HepG2 (cell line): Measurements from ENCODE around the gene IRF2BPL. TPM values are rescaled to one million over a fixed set of nuclear protein-coding genes. Genes with fewer than 3 reads are reported as not detected.
A peak's percentile ranks its signal among the peaks of the same experiment; 100 is the strongest.

Experiments
- CEBPB ChIP-seq: IDR thresholded peaks from 2 replicates; pipeline ENCODE4 v1.6.1; 2011; ENCODE audit warnings: low read depth, low read length, improper control_type of control experiment, borderline replicate concordance
- DNMT3B ChIP-seq: conservative IDR thresholded peaks from 2 replicates; pipeline ENCODE4 v1.6.1; 2016; ENCODE audit warnings: missing biosample characterization, control low read depth
- DZIP1 ChIP-seq: sonication (generic); formaldehyde crosslinking; IDR thresholded peaks from 2 replicates; pipeline ENCODE4 v1.5.0; 2020; ENCODE audit warnings: mild to moderate bottlenecking, missing genetic modification reagents
- E2F5 ChIP-seq: sonication (generic); formaldehyde crosslinking; conservative IDR thresholded peaks from 2 replicates; pipeline ENCODE4 v1.4.0; 2020; ENCODE audit warnings: missing genetic modification reagents
- HMGXB4 ChIP-seq, 2 experiments: sonication (generic) in 1 of 2; formaldehyde crosslinking in 1 of 2; IDR thresholded peaks; 2 replicates each; pipeline versions ENCODE4 v1.4.0 to v1.6.1; 2018 to 2020; ENCODE audit warnings: missing genetic modification reagents in 2 of 2, borderline replicate concordance in 1 of 2, low read depth in 1 of 2, mild to moderate bottlenecking in 1 of 2, missing biosample characterization in 1 of 2
- IKZF4 ChIP-seq: sonication (generic); formaldehyde crosslinking; IDR thresholded peaks from 2 replicates; pipeline ENCODE4 v1.5.1; 2020; ENCODE audit warnings: borderline replicate concordance, mild to moderate bottlenecking, low read depth, missing genetic modification reagents; ENCODE audit errors: not compliant biosample characterization
- KLF13 ChIP-seq: sonication (generic); formaldehyde crosslinking; IDR thresholded peaks from 2 replicates; pipeline ENCODE4 v1.4.0; 2020; ENCODE audit warnings: mild to moderate bottlenecking, missing genetic modification reagents
- NCOA5 ChIP-seq: sonication (generic); formaldehyde crosslinking; IDR thresholded peaks from 2 replicates; pipeline ENCODE4 v1.4.0; 2020; ENCODE audit warnings: missing genetic modification reagents
- NR2F2 ChIP-seq: IDR thresholded peaks from 2 replicates; pipeline ENCODE4 v1.6.1; 2012; ENCODE audit warnings: low read depth, inconsistent platforms, borderline replicate concordance
- RBAK ChIP-seq: sonication (generic); formaldehyde crosslinking; IDR thresholded peaks from 2 replicates; pipeline ENCODE4 v1.5.1; 2020; ENCODE audit warnings: mild to moderate bottlenecking, missing genetic modification reagents
- RELA ChIP-seq: sonication (generic); formaldehyde crosslinking; IDR thresholded peaks from 2 replicates; pipeline ENCODE4 v1.4.0; 2020; ENCODE audit warnings: missing genetic modification reagents
- REXO4 ChIP-seq: sonication (generic); formaldehyde crosslinking; IDR thresholded peaks from 2 replicates; pipeline ENCODE4 v1.8.0; 2022; ENCODE audit warnings: missing genetic modification reagents, mild to moderate bottlenecking, borderline replicate concordance
- SATB2 ChIP-seq: sonication (generic); formaldehyde crosslinking; IDR thresholded peaks from 2 replicates; pipeline ENCODE4 v1.5.0; 2020; ENCODE audit warnings: missing genetic modification reagents
- SOX5 ChIP-seq: IDR thresholded peaks from 2 replicates; pipeline ENCODE4 v1.6.1; 2016; ENCODE audit warnings: borderline replicate concordance
- ZFP1 ChIP-seq: IDR thresholded peaks from 2 replicates; pipeline ENCODE4 v1.6.1; 2016
- ZNF143 ChIP-seq: sonication (generic); formaldehyde crosslinking; IDR thresholded peaks from 2 replicates; pipeline ENCODE4 v1.4.0; 2020; ENCODE audit warnings: missing genetic modification reagents
- ZNF292 ChIP-seq: sonication (generic); formaldehyde crosslinking; IDR thresholded peaks from 2 replicates; pipeline ENCODE4 v1.8.1; 2022; ENCODE audit warnings: mild to moderate bottlenecking, low read depth, missing genetic modification reagents, borderline replicate concordance
- ZNF569 ChIP-seq: sonication (generic); formaldehyde crosslinking; IDR thresholded peaks from 2 replicates; pipeline ENCODE4 v1.5.0; 2020; ENCODE audit warnings: mild to moderate bottlenecking, missing genetic modification reagents, moderate library complexity, borderline replicate concordance
- ZNF580 ChIP-seq: IDR thresholded peaks from 2 replicates; pipeline ENCODE4 v1.6.1; 2016; ENCODE audit warnings: low read depth, borderline replicate concordance
- ZNF710 ChIP-seq: sonication (generic); formaldehyde crosslinking; IDR thresholded peaks from 2 replicates; pipeline ENCODE4 v1.5.0; 2020; ENCODE audit warnings: mild to moderate bottlenecking, missing genetic modification reagents, borderline replicate concordance
- ZNF781 ChIP-seq: sonication (generic); formaldehyde crosslinking; IDR thresholded peaks from 2 replicates; pipeline ENCODE4 v1.5.1; 2020; ENCODE audit warnings: borderline replicate concordance, mild to moderate bottlenecking, missing genetic modification reagents; ENCODE audit errors: not compliant biosample characterization
- ZSCAN22 ChIP-seq: sonication (generic); formaldehyde crosslinking; IDR thresholded peaks from 2 replicates; pipeline ENCODE4 v1.4.0; 2020; ENCODE audit warnings: mild to moderate bottlenecking, missing genetic modification reagents
- polyA plus RNA-seq, 8 experiments: library from polyadenylated mRNA; depleted of rRNA in 3 of 8; stranded (reverse) in 7 of 8; unstranded in 1 of 8; fragments of >200 nt; fragmentation: Illumina TruSeq in 4 of 8; extraction: Trizol in 4 of 8; gene quantifications; 2 replicates each; pipeline versions ENCODE4 v1.2.1 to v1.2.3, GENCODE V29; 2011 to 2016; ENCODE audit warnings: low read depth in 4 of 8, missing spikeins in 1 of 8, mixed read lengths in 1 of 8; ENCODE audit not compliant: insufficient read depth in 1 of 8
- total RNA-seq, 5 experiments: library from RNA; depleted of rRNA; stranded (reverse); fragments of >200 nt; fragmentation: Illumina TruSeq; extraction: Trizol; gene quantifications; 2 replicates each; pipeline ENCODE4 v1.2.3, GENCODE V29; 2016; ENCODE audit warnings: low read depth in 1 of 5

Gene IRF2BPL
- total and polyA plus RNA-seq, 2 of the 13 experiments (the other 11 are each of a cell fraction or from before 2014, with no cell fraction given) = 6.6 to 8.4 TPM

- TF ChIP-seq ZNF143 (CRISPR knock-in tag) = peak; percentile 87
- TF ChIP-seq DNMT3B = no peak
- TF ChIP-seq ZNF292 (CRISPR knock-in tag) = peak; percentile 91
- no peak for TF ChIP-seq RBAK (CRISPR knock-in tag)
- TF ChIP-seq CEBPB = no peak; the same call in none of the 2 replicates
- no peak for TF ChIP-seq ZNF580 (CRISPR knock-in tag)
- TF ChIP-seq SATB2 = no peak
- no peak for TF ChIP-seq DZIP1 (CRISPR knock-in tag)
- TF ChIP-seq IKZF4 (CRISPR knock-in tag) = no peak
- no peak for TF ChIP-seq ZSCAN22 (CRISPR knock-in tag)
- TF ChIP-seq ZNF710 (CRISPR knock-in tag) = no peak; the same call in 1 of the 2 replicates
- TF ChIP-seq ZNF781 = no peak
- peak; percentile 67; the same call in 1 of the 2 replicates for TF ChIP-seq SOX5 (CRISPR knock-in tag)
- no peak for TF ChIP-seq RELA (CRISPR knock-in tag)
- no peak for TF ChIP-seq NCOA5 (CRISPR knock-in tag)
- TF ChIP-seq KLF13 (CRISPR knock-in tag) = no peak
- TF ChIP-seq ZFP1 (CRISPR knock-in tag) = no peak
- no peak for TF ChIP-seq NR2F2
- no peak for TF ChIP-seq REXO4 (CRISPR knock-in tag)
- TF ChIP-seq ZNF569 = no peak
- peak in 1 of 2 experiments; percentile 48; a peak in 1 of 4 replicates for TF ChIP-seq HMGXB4 (CRISPR knock-in tag; IDR thresholded peaks at IDR 0.05; ENCODE audit: borderline replicate concordance in 1 of 2, low read depth in 1 of 2)
- no peak for TF ChIP-seq E2F5 (CRISPR knock-in tag)
Measured at GRCh38 chr14:77040059-77040740, 11.7 kb upstream of the IRF2BPL start (continued).
